Hepatocyte (in vitro differentiated cells): ENCODE measurements around the gene CHAT. TPM values are rescaled to one million over a fixed set of nuclear protein-coding genes. Genes with fewer than 3 reads are reported as not detected.

Experiments
- DNase-seq: peaks from one replicate; pipeline ENCODE4 v3.0.0-alpha.2; 2016; ENCODE audit warnings: low spot score
- H2AFZ ChIP-seq: fragments of 200-600 bp; sonication (generic); 2 replicates; pipeline ENCODE4 v1.6.0; 2016; ENCODE audit warnings: antibody characterized with exemption, mild to moderate bottlenecking
- H3K27ac ChIP-seq: fragments of 200-600 bp; sonication (generic); 2 replicates; pipeline ENCODE4 v1.5.1; 2016; ENCODE audit warnings: mild to moderate bottlenecking
- H3K27me3 ChIP-seq: fragments of 200-600 bp; sonication (generic); 2 replicates; pipeline ENCODE4 v1.6.1; 2016
- H3K36me3 ChIP-seq: fragments of 200-600 bp; sonication (generic); replicated peaks from 2 replicates; pipeline ENCODE4 v1.5.1; 2016; ENCODE audit warnings: low read depth; ENCODE audit not compliant: insufficient read depth
- H3K4me1 ChIP-seq: fragments of 200-600 bp; sonication (generic); 2 replicates; pipeline ENCODE4 v1.5.1; 2016; ENCODE audit warnings: mild to moderate bottlenecking, moderate library complexity; ENCODE audit not compliant: insufficient read depth
- H3K4me2 ChIP-seq: fragments of 200-600 bp; sonication (generic); 2 replicates; pipeline ENCODE4 v1.6.0; 2016
- H3K4me3 ChIP-seq: fragments of 200-600 bp; sonication (generic); 2 replicates; pipeline ENCODE4 v1.5.1; 2016; ENCODE audit warnings: mild to moderate bottlenecking
- H3K79me2 ChIP-seq: fragments of 200-600 bp; sonication (generic); 2 replicates; pipeline ENCODE4 v1.6.0; 2017; ENCODE audit warnings: mild to moderate bottlenecking
- H3K9me2 ChIP-seq: fragments of 200-600 bp; sonication (generic); replicated peaks from 2 replicates; pipeline ENCODE4 v1.6.0; 2017; ENCODE audit warnings: mild to moderate bottlenecking; ENCODE audit not compliant: insufficient read depth
- H3K9me3 ChIP-seq: fragments of 200-600 bp; sonication (generic); 2 replicates; pipeline ENCODE4 v1.5.1; 2016; ENCODE audit warnings: low read depth, mild to moderate bottlenecking
- H4K20me1 ChIP-seq: fragments of 200-600 bp; sonication (generic); 2 replicates; pipeline ENCODE4 v1.6.0; 2016; ENCODE audit warnings: mild to moderate bottlenecking; ENCODE audit not compliant: insufficient read depth, poor library complexity, severe bottlenecking
- EZH2 ChIP-seq: fragments of 200-600 bp; sonication (generic); IDR thresholded peaks from 2 replicates; pipeline ENCODE4 v1.6.1; 2016; ENCODE audit warnings: antibody characterized with exemption, mild to moderate bottlenecking, borderline replicate concordance
- EZH2phosphoT487 ChIP-seq: fragments of 200-600 bp; sonication (generic); IDR thresholded peaks from one replicate; pipeline ENCODE4 v1.6.1; 2018; ENCODE audit warnings: antibody characterized with exemption, mild to moderate bottlenecking, low read depth, moderate library complexity; ENCODE audit not compliant: unreplicated experiment, severe bottlenecking
- WGBS: methylation state at CpG from one replicate; pipeline ENCODE4 v1.1.6; 2016; ENCODE audit warnings: low lambda C conversion rate; ENCODE audit errors: missing lambda C conversion rate; 5-methylcytosine and 5-hydroxymethylcytosine counted together
- polyA plus RNA-seq: library from polyadenylated mRNA; unstranded; fragments of >200 nt; fragmentation: Nextera tagmentation; extraction: Ambion mirVana; gene quantifications from 2 replicates; pipeline ENCODE4 v1.2.1, GENCODE V29; 2016
- total RNA-seq: library from RNA; depleted of rRNA; stranded (reverse); fragments of >200 nt; gene quantifications from 2 replicates; pipeline ENCODE4 v1.2.3, GENCODE V29; 2014
- TF ChIP-seq, protein P1 (sequence below): fragments of 200-600 bp; sonication (generic); IDR thresholded peaks from 2 replicates; pipeline ENCODE4 v1.5.1; 2016; ENCODE audit warnings: antibody characterized with exemption, mild to moderate bottlenecking; ENCODE audit not compliant: poor library complexity

CHAT gene
- total and polyA plus RNA-seq, 2 experiments from 2014 or later: 0.27 TPM; not detected in 1

DNA sequence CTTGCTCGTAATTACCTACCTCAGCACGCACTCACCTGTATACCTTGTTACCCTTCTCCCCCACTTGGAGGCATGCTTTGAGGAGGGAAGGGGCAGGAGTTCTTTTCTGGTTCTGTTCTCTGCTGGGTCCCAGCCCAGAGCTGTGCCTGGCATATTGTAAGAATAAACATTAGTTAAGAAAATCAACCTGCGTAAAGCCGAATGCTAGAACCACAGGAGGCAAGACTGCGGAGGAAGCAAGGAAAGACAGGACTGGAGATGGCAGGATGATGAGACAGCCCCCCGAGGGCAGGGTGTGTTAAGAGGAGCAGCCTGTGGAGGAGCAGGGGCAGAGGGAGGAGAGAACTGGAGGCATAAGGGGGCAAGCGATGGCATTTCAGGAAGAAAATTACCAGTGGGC is 75.1 kb downstream of the CHAT start:
- TF ChIP-seq, protein P1, sequence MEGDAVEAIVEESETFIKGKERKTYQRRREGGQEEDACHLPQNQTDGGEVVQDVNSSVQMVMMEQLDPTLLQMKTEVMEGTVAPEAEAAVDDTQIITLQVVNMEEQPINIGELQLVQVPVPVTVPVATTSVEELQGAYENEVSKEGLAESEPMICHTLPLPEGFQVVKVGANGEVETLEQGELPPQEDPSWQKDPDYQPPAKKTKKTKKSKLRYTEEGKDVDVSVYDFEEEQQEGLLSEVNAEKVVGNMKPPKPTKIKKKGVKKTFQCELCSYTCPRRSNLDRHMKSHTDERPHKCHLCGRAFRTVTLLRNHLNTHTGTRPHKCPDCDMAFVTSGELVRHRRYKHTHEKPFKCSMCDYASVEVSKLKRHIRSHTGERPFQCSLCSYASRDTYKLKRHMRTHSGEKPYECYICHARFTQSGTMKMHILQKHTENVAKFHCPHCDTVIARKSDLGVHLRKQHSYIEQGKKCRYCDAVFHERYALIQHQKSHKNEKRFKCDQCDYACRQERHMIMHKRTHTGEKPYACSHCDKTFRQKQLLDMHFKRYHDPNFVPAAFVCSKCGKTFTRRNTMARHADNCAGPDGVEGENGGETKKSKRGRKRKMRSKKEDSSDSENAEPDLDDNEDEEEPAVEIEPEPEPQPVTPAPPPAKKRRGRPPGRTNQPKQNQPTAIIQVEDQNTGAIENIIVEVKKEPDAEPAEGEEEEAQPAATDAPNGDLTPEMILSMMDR: no peak
- TF ChIP-seq EZH2phosphoT487 (no peak), EZH2 (no peak)
- no peak overlapping the region for H2AFZ ChIP-seq

DNA sequence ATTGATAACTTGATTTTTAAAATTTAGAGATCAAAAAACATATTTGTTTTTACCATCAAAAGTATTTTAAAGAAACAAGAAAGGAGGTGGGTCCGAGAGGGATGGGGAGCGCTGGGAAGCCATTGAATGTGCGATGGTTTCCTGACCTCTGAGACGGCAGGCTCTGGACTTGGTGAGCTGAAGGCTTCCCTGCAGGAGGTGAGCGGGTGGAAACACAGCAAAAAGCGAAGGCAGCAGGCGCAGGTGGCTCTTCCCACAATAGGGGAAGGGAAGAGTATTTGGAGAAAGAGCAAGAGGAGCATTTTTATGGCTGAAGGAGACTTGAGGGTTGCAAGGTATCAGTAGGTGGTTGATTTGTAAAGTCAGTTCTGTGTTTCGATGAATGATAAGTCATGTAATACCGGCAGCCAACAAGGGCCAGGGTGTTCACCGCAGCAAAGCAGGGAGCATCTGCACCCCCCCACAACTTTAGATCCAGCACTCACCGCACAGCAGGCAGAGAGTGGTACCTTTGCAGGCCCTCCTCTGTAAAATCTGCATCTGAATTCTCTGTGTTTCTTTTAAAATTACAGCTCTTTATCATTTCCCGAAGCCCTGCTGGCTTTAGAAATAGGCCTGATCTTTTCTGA is 76.2 kb downstream of the CHAT start:
- no peak overlapping the region for H3K27ac ChIP-seq
- TF ChIP-seq EZH2 (no peak), EZH2phosphoT487 (no peak)
- TF ChIP-seq, protein P1: no peak
- no peaks in the 10 kb centered on the region for H3K36me3 ChIP-seq
- no peaks in the 10 kb centered on the region for H3K9me3 ChIP-seq
- no peaks in the 10 kb centered on the region for H3K9me2 ChIP-seq
- peaks cover 4% of the 10 kb centered on the region for H3K4me1 ChIP-seq
- no peak for DNase-seq
- no peak overlapping the region for H2AFZ ChIP-seq
- 31% methylated on average over 12 of the region's 12 CpGs for WGBS
- H3K4me3 ChIP-seq: no peak overlapping the region
- no peak overlapping the region for H3K4me2 ChIP-seq
- H3K27me3 ChIP-seq: peaks cover 46% of the 10 kb centered on the region
- H4K20me1 ChIP-seq: no peaks in the 10 kb centered on the region
- H3K79me2 ChIP-seq: no peaks in the 10 kb centered on the region

More for the DNA sequence above, 75.1 kb downstream of the CHAT start:
- WGBS: 36% methylated on average over 7 of the region's 7 CpGs
- no peak overlapping the region for H3K27ac ChIP-seq
- DNase-seq: no peak
- no peak overlapping the region for H3K4me2 ChIP-seq
- peaks cover 41% of the 10 kb centered on the region for H3K27me3 ChIP-seq
- H3K9me2 ChIP-seq: no peaks in the 10 kb centered on the region
- H3K9me3 ChIP-seq: no peaks in the 10 kb centered on the region
- H3K36me3 ChIP-seq: no peaks in the 10 kb centered on the region
- H4K20me1 ChIP-seq: no peaks in the 10 kb centered on the region
- no peak overlapping the region for H3K4me3 ChIP-seq
- H3K79me2 ChIP-seq: no peaks in the 10 kb centered on the region
- peaks cover 4% of the 10 kb centered on the region for H3K4me1 ChIP-seq

DNA sequence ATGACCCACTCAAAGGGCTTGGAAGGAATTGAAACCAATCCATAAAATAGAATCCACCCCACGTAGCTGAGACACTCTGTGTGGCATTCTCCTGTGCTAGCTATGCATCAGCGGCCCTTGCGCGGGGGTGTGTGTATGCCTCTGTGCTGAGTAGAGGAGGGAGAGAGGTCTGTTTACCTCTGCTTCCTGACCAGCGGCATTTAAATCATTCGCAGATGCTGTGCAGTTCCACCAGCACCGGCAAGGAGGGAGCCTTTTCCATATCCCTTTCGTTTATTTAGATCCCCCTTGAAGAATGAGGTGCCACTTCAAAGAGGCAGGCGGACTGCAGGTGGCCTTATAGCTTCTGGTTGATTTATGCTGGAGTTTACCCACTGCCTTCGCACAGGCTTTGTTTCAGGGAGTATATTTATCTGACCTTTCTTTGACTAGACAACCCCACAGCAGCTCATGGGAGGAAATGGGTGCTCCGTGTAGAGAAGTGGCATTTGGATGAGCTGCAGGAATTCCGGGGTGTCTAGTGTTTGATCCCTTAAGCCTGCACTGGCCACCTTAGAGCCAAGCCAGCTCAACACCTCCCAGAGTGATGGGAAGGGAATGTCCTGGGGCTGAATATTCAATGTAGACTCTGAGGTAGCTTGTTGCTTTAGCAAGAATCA is 77.0 kb downstream of the CHAT start:
- Histone ChIP-seq H3K79me2 (no peaks in the 10 kb centered on the region), H3K4me2 (no peak overlapping the region), H3K27me3 (peaks cover 46% of the 10 kb centered on the region), H3K9me2 (no peaks in the 10 kb centered on the region), H2AFZ (no peak overlapping the region), H3K27ac (no peak overlapping the region), H3K36me3 (no peaks in the 10 kb centered on the region), H3K4me1 (peaks cover 4% of the 10 kb centered on the region), H3K9me3 (no peaks in the 10 kb centered on the region), H4K20me1 (no peaks in the 10 kb centered on the region), H3K4me3 (no peak overlapping the region)
- TF ChIP-seq EZH2 (no peak), EZH2phosphoT487 (no peak)
- TF ChIP-seq, protein P1: no peak
- 11% methylated on average over 12 of the region's 12 CpGs for WGBS
- DNase-seq: no peak
